Mesenteric fat pad (tissue), 1 donor: ENCODE measurements around the gene TSPAN14. TPM values are rescaled to one million over a fixed set of nuclear protein-coding genes. Genes with fewer than 3 reads are reported as not detected.

ENCODE experiments used
- DNase-seq: peaks from one replicate; pipeline ENCODE4 v3.0.0-alpha.2; 2020; ENCODE audit warnings: low spot score
- total RNA-seq: library from RNA; stranded (reverse); fragmentation: NEBNext Ultra II Directional; extraction: Animal tissue kit (Norgen Biotek cat#: 25700); gene quantifications from one replicate; pipeline ENCODE4 v1.2.1, GENCODE V29; 2021
- donor health status: DM: yes; HTN: yes; CAD: no.

The TSPAN14 gene
- total RNA-seq, 1 donor from 2014 or later, result 177 TPM

- peak; percentile 77 for DNase-seq
Measured at GRCh38 chr10:80502621-80503583, 48.8 kb downstream of the TSPAN14 start.

- no peak for DNase-seq
Measured at GRCh38 chr10:80503584-80504157, 49.6 kb downstream of the TSPAN14 start.

GRCh38 chr10:80504158-80504811 is 50.2 kb downstream of the TSPAN14 start:
- peak; percentile 78 for DNase-seq

GRCh38 chr10:80504897-80505465 is 50.9 kb downstream of the TSPAN14 start:
- no peak for DNase-seq

- DNase-seq, result no peak
Measured at GRCh38 chr10:80506189-80506575, 52.1 kb downstream of the TSPAN14 start.

GRCh38 chr10:80506836-80507487 is 52.9 kb downstream of the TSPAN14 start:
- no peak for DNase-seq

- no peak for DNase-seq
Measured at GRCh38 chr10:80509108-80509402, 54.9 kb downstream of the TSPAN14 start.

- DNase-seq, result peak; percentile 75
Measured at GRCh38 chr10:80509403-80510161, 55.5 kb downstream of the TSPAN14 start.

GRCh38 chr10:80512031-80512526 is 58.0 kb downstream of the TSPAN14 start:
- DNase-seq, result no peak

- no peak for DNase-seq
Measured at GRCh38 chr10:80513106-80513505, 59.0 kb downstream of the TSPAN14 start.

GRCh38 chr10:80515511-80515910 is 61.4 kb downstream of the TSPAN14 start:
- DNase-seq, result no peak

- no peak for DNase-seq
Measured at GRCh38 chr10:80515941-80516340, 61.8 kb downstream of the TSPAN14 start.

GRCh38 chr10:80516506-80517075 is 62.5 kb downstream of the TSPAN14 start:
- no peak for DNase-seq

GRCh38 chr10:80517416-80518142 is 63.5 kb downstream of the TSPAN14 start:
- DNase-seq, result no peak

- DNase-seq, result no peak
Measured at GRCh38 chr10:80518143-80518806, 64.2 kb downstream of the TSPAN14 start.

GRCh38 chr10:80518807-80519360 is 64.8 kb downstream of the TSPAN14 start:
- no peak for DNase-seq

- DNase-seq, result no peak
Measured at GRCh38 chr10:80519936-80520650, 66.0 kb downstream of the TSPAN14 start.
